Smooth muscle cell (in vitro differentiated cells): Measurements from ENCODE around the gene RUNX2. TPM values are rescaled to one million over a fixed set of nuclear protein-coding genes. Genes with fewer than 3 reads are reported as not detected.

ENCODE experiments used
- DNase-seq: peaks from one replicate; lab custom pipeline; 2025; ENCODE audit not compliant: unreplicated experiment; lab: John Stamatoyannopoulos, UW
- H2AFZ ChIP-seq: fragments of 200-600 bp; sonication (generic); 2 replicates; pipeline ENCODE4 v1.6.0; 2016; ENCODE audit warnings: antibody characterized with exemption, low read depth, mild to moderate bottlenecking
- H3F3A ChIP-seq: fragments of 200-600 bp; sonication (generic); 2 replicates; pipeline ENCODE4 v1.6.0; 2017; ENCODE audit warnings: antibody characterized with exemption, low read depth
- H3K27ac ChIP-seq: fragments of 200-600 bp; sonication (generic); 2 replicates; pipeline ENCODE4 v1.5.1; 2016; ENCODE audit warnings: low read depth, mild to moderate bottlenecking
- H3K27me3 ChIP-seq: fragments of 200-600 bp; sonication (generic); 2 replicates; pipeline ENCODE4 v1.6.1; 2016; ENCODE audit warnings: low read depth, mild to moderate bottlenecking
- H3K36me3 ChIP-seq: fragments of 200-600 bp; sonication (generic); 2 replicates; pipeline ENCODE4 v1.5.1; 2016; ENCODE audit warnings: low read depth
- H3K4me1 ChIP-seq: fragments of 200-600 bp; sonication (generic); 2 replicates; pipeline ENCODE4 v1.5.1; 2016; ENCODE audit warnings: low read depth
- H3K4me2 ChIP-seq: fragments of 200-600 bp; sonication (generic); 2 replicates; pipeline ENCODE4 v1.6.0; 2016; ENCODE audit warnings: mild to moderate bottlenecking
- H3K4me3 ChIP-seq: fragments of 200-600 bp; sonication (generic); 2 replicates; pipeline ENCODE4 v1.5.1; 2016; ENCODE audit warnings: mild to moderate bottlenecking
- H3K79me2 ChIP-seq: fragments of 200-600 bp; sonication (generic); 2 replicates; pipeline ENCODE4 v1.6.0; 2016; ENCODE audit warnings: low read depth, mild to moderate bottlenecking
- H3K9ac ChIP-seq: fragments of 200-600 bp; sonication (generic); 2 replicates; pipeline ENCODE4 v1.6.0; 2016; ENCODE audit warnings: low read depth
- H3K9me3 ChIP-seq: fragments of 200-600 bp; sonication (generic); replicated peaks from 2 replicates; pipeline ENCODE4 v1.5.1; 2016; ENCODE audit warnings: low read depth
- H4K20me1 ChIP-seq: fragments of 200-600 bp; sonication (generic); 2 replicates; pipeline ENCODE4 v1.6.0; 2016; ENCODE audit warnings: low read depth
- WGBS: methylation state at CpG from one replicate; pipeline ENCODE4 v1.1.7; 2016; ENCODE audit warnings: low lambda C conversion rate; 5-methylcytosine and 5-hydroxymethylcytosine counted together
- polyA plus RNA-seq: library from polyadenylated mRNA; unstranded; fragments of >200 nt; fragmentation: Nextera tagmentation; extraction: Ambion mirVana; gene quantifications from 2 replicates; pipeline ENCODE4 v1.2.1, GENCODE V29; 2016
- total RNA-seq: library from RNA; depleted of rRNA; stranded (reverse); fragments of >200 nt; gene quantifications from 2 replicates; pipeline ENCODE4 v1.2.3, GENCODE V29; 2014
- TF ChIP-seq, protein P1 (sequence below): fragments of 200-600 bp; sonication (generic); IDR thresholded peaks from 2 replicates; pipeline ENCODE4 v1.5.1; 2017; ENCODE audit warnings: borderline replicate concordance, mild to moderate bottlenecking, antibody characterized with exemption; ENCODE audit not compliant: insufficient read depth, poor library complexity, severe bottlenecking

RUNX2 gene
- total and polyA plus RNA-seq, 2 experiments from 2014 or later = 12.5 to 16.4 TPM

GRCh38 chr6:45630314-45630713 lies 302.2 kb downstream of the RUNX2 start:
- Histone ChIP-seq H3K9ac (no peak overlapping the region), H3F3A (peaks cover 12% of the 10 kb centered on the region), H3K27ac (no peak overlapping the region), H4K20me1 (no peaks in the 10 kb centered on the region), H3K36me3 (no peaks in the 10 kb centered on the region), H3K4me1 (peaks cover 18% of the 10 kb centered on the region), H3K27me3 (no peaks in the 10 kb centered on the region), H3K9me3 (no peaks in the 10 kb centered on the region), H3K79me2 (no peaks in the 10 kb centered on the region), H2AFZ (no peak overlapping the region), H3K4me2 (no peak overlapping the region), H3K4me3 (no peak overlapping the region)
- no peak for DNase-seq
- TF ChIP-seq, protein P1, sequence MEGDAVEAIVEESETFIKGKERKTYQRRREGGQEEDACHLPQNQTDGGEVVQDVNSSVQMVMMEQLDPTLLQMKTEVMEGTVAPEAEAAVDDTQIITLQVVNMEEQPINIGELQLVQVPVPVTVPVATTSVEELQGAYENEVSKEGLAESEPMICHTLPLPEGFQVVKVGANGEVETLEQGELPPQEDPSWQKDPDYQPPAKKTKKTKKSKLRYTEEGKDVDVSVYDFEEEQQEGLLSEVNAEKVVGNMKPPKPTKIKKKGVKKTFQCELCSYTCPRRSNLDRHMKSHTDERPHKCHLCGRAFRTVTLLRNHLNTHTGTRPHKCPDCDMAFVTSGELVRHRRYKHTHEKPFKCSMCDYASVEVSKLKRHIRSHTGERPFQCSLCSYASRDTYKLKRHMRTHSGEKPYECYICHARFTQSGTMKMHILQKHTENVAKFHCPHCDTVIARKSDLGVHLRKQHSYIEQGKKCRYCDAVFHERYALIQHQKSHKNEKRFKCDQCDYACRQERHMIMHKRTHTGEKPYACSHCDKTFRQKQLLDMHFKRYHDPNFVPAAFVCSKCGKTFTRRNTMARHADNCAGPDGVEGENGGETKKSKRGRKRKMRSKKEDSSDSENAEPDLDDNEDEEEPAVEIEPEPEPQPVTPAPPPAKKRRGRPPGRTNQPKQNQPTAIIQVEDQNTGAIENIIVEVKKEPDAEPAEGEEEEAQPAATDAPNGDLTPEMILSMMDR = no peak
- 98% methylated on average over 2 of the region's 2 CpGs for WGBS

GRCh38 chr6:45630801-45631200 lies 302.7 kb downstream of the RUNX2 start:
- Histone ChIP-seq H3K4me1 (peaks cover 13% of the 10 kb centered on the region), H2AFZ (no peak overlapping the region), H3F3A (peaks cover 7% of the 10 kb centered on the region), H3K79me2 (no peaks in the 10 kb centered on the region), H3K36me3 (no peaks in the 10 kb centered on the region), H3K9ac (no peak overlapping the region), H3K4me2 (no peak overlapping the region), H3K4me3 (no peak overlapping the region), H4K20me1 (no peaks in the 10 kb centered on the region), H3K9me3 (no peaks in the 10 kb centered on the region), H3K27me3 (no peaks in the 10 kb centered on the region), H3K27ac (no peak overlapping the region)
- 46% methylated on average over 4 of the region's 4 CpGs for WGBS
- DNase-seq = no peak
- TF ChIP-seq, protein P1 = no peak

GRCh38 chr6:45631396-45631795 lies 303.3 kb downstream of the RUNX2 start:
- Histone ChIP-seq H3K4me1 (peaks cover 7% of the 10 kb centered on the region), H2AFZ (no peak overlapping the region), H3K4me2 (no peak overlapping the region), H3K79me2 (no peaks in the 10 kb centered on the region), H4K20me1 (no peaks in the 10 kb centered on the region), H3K4me3 (no peak overlapping the region), H3K36me3 (no peaks in the 10 kb centered on the region), H3K27me3 (no peaks in the 10 kb centered on the region), H3K27ac (no peak overlapping the region), H3K9me3 (no peaks in the 10 kb centered on the region), H3F3A (peaks cover 4% of the 10 kb centered on the region), H3K9ac (no peak overlapping the region)
- TF ChIP-seq, protein P1 = no peak
- WGBS = 84% methylated on average over 3 of the region's 3 CpGs
- DNase-seq = no peak

- Histone ChIP-seq H3K27me3 (no peaks in the 10 kb centered on the region), H3K4me2 (no peak overlapping the region), H3K9ac (no peak overlapping the region), H3F3A (peaks cover 4% of the 10 kb centered on the region), H3K4me1 (peaks cover 5% of the 10 kb centered on the region), H2AFZ (no peak overlapping the region), H3K9me3 (no peaks in the 10 kb centered on the region), H3K27ac (no peak overlapping the region), H3K4me3 (no peak overlapping the region), H3K36me3 (no peaks in the 10 kb centered on the region), H4K20me1 (no peaks in the 10 kb centered on the region), H3K79me2 (no peaks in the 10 kb centered on the region)
- TF ChIP-seq, protein P1 = no peak
- WGBS = 84% methylated on average over 6 of the region's 6 CpGs
- DNase-seq = no peak
Measured at GRCh38 chr6:45633272-45633908, 305.3 kb downstream of the RUNX2 start.
